Karpas-422 (cell line): Measurements from ENCODE around the gene BRD1. TPM values are rescaled to one million over a fixed set of nuclear protein-coding genes. Genes with fewer than 3 reads are reported as not detected.
"Not testable (repeated sequence)": the region's sequence is repeated elsewhere in the genome, so short reads cannot be mapped to it uniquely, and the experiment has no call there.

ENCODE experiments used
- DNase-seq: peaks from one replicate; pipeline ENCODE4 v3.0.0-alpha.2; 2015
- H2AFZ ChIP-seq: fragments of 200-600 bp; sonication (generic); 2 replicates; pipeline ENCODE4 v1.6.1; 2014; ENCODE audit warnings: antibody characterized with exemption, low read length, mixed read lengths
- H3K27ac ChIP-seq: fragments of 200-600 bp; sonication (generic); 2 replicates; pipeline ENCODE4 v1.5.1; 2014; ENCODE audit warnings: mild to moderate bottlenecking, low read length, moderate library complexity
- H3K27me3 ChIP-seq: fragments of 200-600 bp; sonication (generic); 2 replicates; pipeline ENCODE4 v1.6.1; 2014; ENCODE audit warnings: low read length, mixed read lengths
- H3K36me3 ChIP-seq: fragments of 200-600 bp; sonication (generic); 2 replicates; pipeline ENCODE4 v1.6.1; 2014; ENCODE audit warnings: low read length, mixed read lengths; ENCODE audit not compliant: insufficient read depth
- H3K4me1 ChIP-seq: fragments of 200-600 bp; sonication (generic); 2 replicates; pipeline ENCODE4 v1.6.1; 2014; ENCODE audit warnings: mild to moderate bottlenecking, low read length, mixed read lengths
- H3K4me2 ChIP-seq: fragments of 200-600 bp; sonication (generic); 2 replicates; pipeline ENCODE4 v1.6.1; 2014; ENCODE audit warnings: low read length, low read depth, mild to moderate bottlenecking; ENCODE audit not compliant: poor library complexity, severe bottlenecking
- H3K4me3 ChIP-seq: fragments of 200-600 bp; sonication (generic); 2 replicates; pipeline ENCODE4 v1.5.1; 2014; ENCODE audit warnings: mild to moderate bottlenecking, antibody characterized with exemption, low read length, mixed read lengths
- H3K79me2 ChIP-seq: fragments of 200-600 bp; sonication (generic); 2 replicates; pipeline ENCODE4 v1.6.1; 2014; ENCODE audit warnings: mild to moderate bottlenecking, low read length, mixed read lengths
- H3K9ac ChIP-seq: fragments of 200-600 bp; sonication (generic); 2 replicates; pipeline ENCODE4 v1.6.0; 2014; ENCODE audit warnings: low read length
- H3K9me2 ChIP-seq: fragments of 200-600 bp; sonication (generic), shearing (Covaris generic); replicated peaks from 2 replicates; pipeline ENCODE4 v1.6.0; 2014; ENCODE audit warnings: mild to moderate bottlenecking, low read length, moderate library complexity; ENCODE audit not compliant: insufficient read depth
- H3K9me3 ChIP-seq: fragments of 300-700, 200-600 bp; sonication (generic); 2 replicates; pipeline ENCODE4 v1.6.1; 2014; ENCODE audit warnings: low read length, mixed read lengths
- H4K20me1 ChIP-seq: fragments of 200-600 bp; sonication (generic); 2 replicates; pipeline ENCODE4 v1.6.1; 2014; ENCODE audit warnings: mild to moderate bottlenecking, antibody characterized with exemption, low read length, low read depth; ENCODE audit not compliant: insufficient read depth
- total RNA-seq: library from RNA; depleted of rRNA; stranded (reverse); fragments of >200 nt; shearing (Covaris generic); gene quantifications from 2 replicates; pipeline ENCODE4 v1.2.3, GENCODE V29; 2014; ENCODE audit warnings: low replicate concordance

Gene BRD1
- total RNA-seq, 1 experiment from 2014 or later: 16.0 TPM

DNA sequence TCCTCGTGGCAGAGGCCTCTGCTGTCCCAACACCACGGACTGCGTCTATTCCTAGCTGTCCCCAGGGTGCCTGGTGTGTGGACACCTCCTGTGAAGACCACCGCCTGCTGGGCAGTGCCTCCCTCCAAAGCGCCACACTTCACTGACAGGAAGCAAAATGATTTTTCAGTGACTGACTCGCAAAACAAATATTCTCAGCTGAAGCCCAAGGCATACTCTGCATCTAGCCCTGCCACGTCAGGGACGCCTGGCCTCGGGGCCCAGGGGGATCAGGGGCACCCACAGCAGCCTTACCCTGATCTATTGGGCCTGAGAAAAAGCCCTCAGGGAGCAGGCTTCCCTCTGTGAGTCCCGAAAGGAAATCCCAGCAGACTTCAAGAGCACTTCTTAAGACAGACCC lies 2.2 kb downstream of the BRD1 start:
- Histone ChIP-seq H3K4me1 (peaks cover 34% of the 10 kb centered on the region), H3K27ac (no peak overlapping the region), H3K4me2 (peak overlapping the region; percentile 91), H3K9me3 (no peaks in the 10 kb centered on the region), H3K9me2 (no peaks in the 10 kb centered on the region), H3K9ac (peak overlapping the region; percentile 99), H3K36me3 (peaks cover 29% of the 10 kb centered on the region; the same call in 1 of the 2 replicates), H3K79me2 (peaks cover 67% of the 10 kb centered on the region), H3K4me3 (peak overlapping the region; percentile 100), H3K27me3 (no peaks in the 10 kb centered on the region), H2AFZ (no peak overlapping the region), H4K20me1 (peaks cover 51% of the 10 kb centered on the region)
- no peak for DNase-seq

- Histone ChIP-seq H3K9me3 (no peaks in the 10 kb centered on the region), H3K4me2 (peak overlapping the region; percentile 91), H4K20me1 (peaks cover 51% of the 10 kb centered on the region), H3K36me3 (peaks cover 29% of the 10 kb centered on the region; the same call in 1 of the 2 replicates), H3K27ac (no peak overlapping the region), H3K9ac (peak overlapping the region; percentile 99; the same call in 1 of the 2 replicates), H3K9me2 (no peaks in the 10 kb centered on the region), H2AFZ (no peak overlapping the region), H3K4me3 (no peak overlapping the region), H3K27me3 (no peaks in the 10 kb centered on the region), H3K79me2 (peaks cover 72% of the 10 kb centered on the region), H3K4me1 (peaks cover 29% of the 10 kb centered on the region)
- DNase-seq: no peak
Measured at GRCh38 chr22:49824936-49825335, 2.7 kb downstream of the BRD1 start.

DNA sequence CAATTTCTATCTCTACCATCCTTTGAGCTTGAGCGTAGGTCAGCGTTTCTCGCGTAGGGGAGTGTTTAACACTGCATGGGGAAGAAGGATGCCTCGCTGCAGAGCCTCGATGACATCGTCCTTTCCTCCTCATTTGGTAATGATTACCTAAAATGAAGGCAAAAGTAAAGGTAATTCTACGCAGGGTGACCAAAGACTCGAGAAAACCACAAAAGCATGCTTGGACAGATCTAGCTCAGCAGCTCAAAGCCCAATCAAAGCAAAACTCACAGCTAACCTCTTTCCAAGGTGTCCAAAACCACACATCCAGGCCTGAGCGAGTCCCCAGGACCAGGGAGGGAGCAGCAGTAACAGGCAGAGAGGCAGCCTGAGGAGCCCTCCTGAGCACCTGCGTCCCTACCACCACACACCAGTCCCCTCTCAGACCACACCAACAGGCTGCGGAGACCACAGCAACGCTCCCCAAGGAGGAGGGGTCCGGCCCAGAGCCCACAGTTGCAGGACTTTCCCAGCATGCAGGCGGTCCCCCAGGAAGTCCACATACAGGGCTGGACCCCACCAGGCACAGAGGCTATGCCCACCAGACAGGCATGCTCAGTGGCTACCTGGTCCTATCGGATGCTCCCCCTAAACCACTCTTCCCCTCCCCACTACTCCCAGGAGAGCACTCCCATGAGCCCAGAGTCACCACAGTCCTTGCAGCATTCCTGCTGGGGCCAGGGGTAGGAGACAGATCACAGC lies 3.3 kb downstream of the BRD1 start:
- H3K79me2 ChIP-seq: peaks cover 78% of the 10 kb centered on the region
- peaks cover 29% of the 10 kb centered on the region; the same call in 1 of the 2 replicates for H3K36me3 ChIP-seq
- peaks cover 53% of the 10 kb centered on the region for H4K20me1 ChIP-seq
- no peak for DNase-seq
- H3K9me3 ChIP-seq: no peaks in the 10 kb centered on the region
- peaks cover 23% of the 10 kb centered on the region for H3K4me1 ChIP-seq
- no peak overlapping the region for H3K4me3 ChIP-seq
- H3K27ac ChIP-seq: no peak overlapping the region
- no peaks in the 10 kb centered on the region for H3K27me3 ChIP-seq
- H3K4me2 ChIP-seq: no peak overlapping the region
- H3K9ac ChIP-seq: no peak overlapping the region
- no peak overlapping the region for H2AFZ ChIP-seq
- no peaks in the 10 kb centered on the region for H3K9me2 ChIP-seq

DNA sequence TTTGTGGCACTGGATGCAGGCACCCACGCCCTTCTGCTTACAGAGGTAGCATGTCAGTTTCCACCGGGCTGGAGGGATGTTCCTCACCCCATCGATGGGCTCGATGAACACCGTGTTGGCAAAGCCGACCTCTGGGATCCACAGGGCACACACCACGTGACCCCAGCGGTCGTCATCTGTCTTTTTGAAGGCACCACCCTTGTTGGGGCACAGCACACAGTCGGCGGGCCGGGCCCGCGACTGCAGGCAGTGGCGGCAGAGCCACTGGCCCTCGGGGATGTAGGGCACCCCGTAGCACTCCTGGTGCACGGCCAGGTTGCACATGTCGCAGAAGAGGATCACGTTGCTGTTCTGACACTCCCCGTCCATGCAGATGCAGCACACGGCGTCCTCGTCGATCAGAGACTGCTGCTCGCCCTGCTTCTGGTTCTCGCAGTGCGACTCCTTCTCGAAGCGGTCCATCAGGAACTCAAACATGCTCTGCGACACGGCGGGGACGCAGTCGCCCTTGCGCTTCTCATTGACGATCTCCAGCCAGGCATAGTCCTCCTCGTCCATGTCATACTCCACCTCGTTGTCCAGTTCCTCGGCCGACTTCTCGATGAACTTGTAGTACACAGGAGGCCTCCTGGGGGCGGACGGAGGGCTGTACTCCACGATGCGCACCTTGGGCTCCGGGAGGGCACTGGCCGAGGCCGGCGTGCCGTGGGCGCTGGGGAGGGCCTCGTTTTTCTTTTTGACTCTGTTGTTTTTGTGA lies 4.2 kb downstream of the BRD1 start:
- Histone ChIP-seq H3K9me2 (no peaks in the 10 kb centered on the region), H3K27ac (no peak overlapping the region), H3K4me2 (no peak overlapping the region), H3K36me3 (peaks cover 29% of the 10 kb centered on the region; the same call in 1 of the 2 replicates), H3K9me3 (no peaks in the 10 kb centered on the region), H3K4me1 (peaks cover 15% of the 10 kb centered on the region), H3K79me2 (peaks cover 86% of the 10 kb centered on the region), H3K9ac (no peak overlapping the region), H2AFZ (no peak overlapping the region), H4K20me1 (peaks cover 54% of the 10 kb centered on the region), H3K4me3 (no peak overlapping the region), H3K27me3 (no peaks in the 10 kb centered on the region)
- DNase-seq: no peak

GRCh38 chr22:49821741-49822140 lies 5.9 kb downstream of the BRD1 start:
- not testable (repeated sequence) for H2AFZ ChIP-seq, H3K27ac ChIP-seq, H3K27me3 ChIP-seq, H3K4me2 ChIP-seq, H3K9me2 ChIP-seq, H3K4me3 ChIP-seq, H3K9me3 ChIP-seq, H3K9ac ChIP-seq, H3K4me1 ChIP-seq, DNase-seq
- H4K20me1 ChIP-seq: peaks cover 64% of the 10 kb centered on the region
- peaks cover 29% of the 10 kb centered on the region; the same call in 1 of the 2 replicates for H3K36me3 ChIP-seq
- H3K79me2 ChIP-seq: peaks cover 99% of the 10 kb centered on the region

GRCh38 chr22:49820984-49821383 lies 6.7 kb downstream of the BRD1 start:
- no peak overlapping the region for H3K4me2 ChIP-seq
- no peak overlapping the region for H3K9ac ChIP-seq
- H3K36me3 ChIP-seq: peaks cover 29% of the 10 kb centered on the region; the same call in 1 of the 2 replicates
- no peaks in the 10 kb centered on the region for H3K9me3 ChIP-seq
- no peak overlapping the region for H3K4me3 ChIP-seq
- peaks cover 62% of the 10 kb centered on the region for H4K20me1 ChIP-seq
- peaks cover 99% of the 10 kb centered on the region for H3K79me2 ChIP-seq
- H3K4me1 ChIP-seq: peaks cover 7% of the 10 kb centered on the region
- no peak for DNase-seq
- H3K9me2 ChIP-seq: no peaks in the 10 kb centered on the region
- no peak overlapping the region for H3K27ac ChIP-seq
- no peaks in the 10 kb centered on the region for H3K27me3 ChIP-seq
- no peak overlapping the region for H2AFZ ChIP-seq

DNA sequence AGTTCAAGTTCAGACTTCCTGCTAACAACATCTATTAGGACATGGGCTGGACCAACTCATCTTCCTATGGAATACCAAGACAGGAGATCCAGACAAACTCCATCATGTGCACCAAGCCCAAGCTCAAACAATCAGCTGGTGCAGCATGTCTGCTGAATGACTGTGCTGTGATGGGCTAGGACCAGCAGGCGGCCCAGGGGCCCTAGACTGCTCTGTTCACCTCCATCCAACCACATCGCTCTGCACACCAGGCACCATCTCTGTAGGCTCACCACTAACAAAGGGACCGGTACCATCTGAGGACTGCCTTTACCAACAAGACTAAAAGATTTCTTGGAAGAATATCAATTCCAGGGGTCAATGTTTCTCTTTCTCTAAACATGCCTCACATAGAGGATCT lies 10.3 kb downstream of the BRD1 start:
- no peak for DNase-seq
- peaks cover 6% of the 10 kb centered on the region; the same call in 1 of the 2 replicates for H3K36me3 ChIP-seq
- no peaks in the 10 kb centered on the region for H3K27me3 ChIP-seq
- H3K4me2 ChIP-seq: no peak overlapping the region
- H4K20me1 ChIP-seq: peaks cover 50% of the 10 kb centered on the region
- no peak overlapping the region for H2AFZ ChIP-seq
- H3K9me2 ChIP-seq: no peaks in the 10 kb centered on the region
- H3K4me3 ChIP-seq: no peak overlapping the region
- no peaks in the 10 kb centered on the region for H3K4me1 ChIP-seq
- no peak overlapping the region for H3K27ac ChIP-seq
- H3K9me3 ChIP-seq: no peaks in the 10 kb centered on the region
- no peak overlapping the region for H3K9ac ChIP-seq
- H3K79me2 ChIP-seq: peaks cover 98% of the 10 kb centered on the region

DNA sequence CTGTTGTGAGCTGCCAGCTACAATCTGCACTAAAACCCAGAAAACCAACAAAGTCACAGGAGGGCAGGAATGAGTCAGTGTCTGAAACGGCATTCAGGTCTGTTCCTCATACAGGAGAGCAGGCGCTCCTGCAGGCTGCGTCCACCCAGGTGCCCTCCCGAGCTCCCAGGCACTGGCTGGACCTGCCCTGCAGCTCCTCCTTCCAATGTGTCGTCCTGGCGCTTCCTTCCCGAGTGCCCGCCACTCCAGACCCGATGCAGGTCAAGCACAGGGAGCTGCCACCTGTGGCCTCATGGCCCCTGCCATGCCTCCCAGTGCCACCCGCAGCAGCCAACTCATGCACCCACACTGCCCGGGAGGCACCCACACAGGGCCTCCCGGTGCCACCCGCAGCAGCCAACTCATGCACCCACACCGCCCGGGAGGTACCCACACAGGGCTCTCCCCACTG lies 12.0 kb downstream of the BRD1 start:
- Histone ChIP-seq H3K9ac (no peak overlapping the region), H3K4me2 (no peak overlapping the region), H3K27me3 (no peaks in the 10 kb centered on the region), H3K79me2 (peaks cover 98% of the 10 kb centered on the region), H3K4me3 (no peak overlapping the region), H3K36me3 (no peaks in the 10 kb centered on the region), H2AFZ (no peak overlapping the region), H3K27ac (no peak overlapping the region), H4K20me1 (peaks cover 54% of the 10 kb centered on the region), H3K4me1 (no peaks in the 10 kb centered on the region), H3K9me2 (no peaks in the 10 kb centered on the region), H3K9me3 (no peaks in the 10 kb centered on the region)
- no peak for DNase-seq
